A549 (cell line): Measurements from ENCODE around the gene LARP1B. TPM values are rescaled to one million over a fixed set of nuclear protein-coding genes. Genes with fewer than 3 reads are reported as not detected.
"Not testable (repeated sequence)": the region's sequence is repeated elsewhere in the genome, so short reads cannot be mapped to it uniquely, and the experiment has no call there.

Experiments used
- ATAC-seq, 2 experiments: fragments of 200-7000 bp in 1 of 2; fragments of >200 bp in 1 of 2; cut with Nextera tagmentation in 1 of 2; cut with Tn5 transposase in 1 of 2; 3 replicates each; pipeline versions ENCODE4 v1.8.0 to v1.9.1; 2018 to 2020; ENCODE audit warnings: mild to moderate bottlenecking in 1 of 2, moderate library complexity in 1 of 2
- CTCF ChIA-PET: fragments of 300-600 bp; sonication (Branson Sonifier 250); formaldehyde crosslinking; extraction: SDS; loops from one replicate; lab custom pipeline; 2021; ENCODE audit warnings: antibody characterized with exemption, inconsistent platforms; lab: Yijun Ruan, JAX
- POLR2A ChIA-PET: fragments of 350-600 bp; formaldehyde crosslinking; extraction: SDS; loops from one replicate; lab custom pipeline; 2021; ENCODE audit warnings: antibody characterized with exemption, inconsistent platforms; lab: Yijun Ruan, JAX
- DNase-seq, 2 experiments: peaks; one replicate each; pipeline versions ENCODE4 v3.0.0 to v3.0.0-alpha.2; 2011 to 2016; ENCODE audit warnings: low read depth in 1 of 2, low spot score in 1 of 2
- FAIRE-seq: peaks from 2 replicates; lab custom pipeline; 2011; peaks lifted over from hg19 to GRCh38; lab: Jason Lieb, UNC
- H3K27ac ChIP-seq, 2 experiments: fragments of >200 bp; sonication (Bioruptor Twin); formaldehyde crosslinking; 3 replicates each; pipeline ENCODE4 v1.5.1; 2016 to 2017
- H3K4me1 ChIP-seq: fragments of >200 bp; sonication (Bioruptor Twin); formaldehyde crosslinking; 3 replicates; pipeline ENCODE4 v1.6.1; 2016
- H3K4me2 ChIP-seq: fragments of >200 bp; sonication (Bioruptor Twin); formaldehyde crosslinking; 3 replicates; pipeline ENCODE4 v1.6.1; 2016
- H3K4me3 ChIP-seq: fragments of >200 bp; sonication (Bioruptor Twin); formaldehyde crosslinking; 3 replicates; pipeline ENCODE4 v1.5.1; 2016
- H3K9me3 ChIP-seq: fragments of >200 bp; sonication (Bioruptor Twin); formaldehyde crosslinking; 3 replicates; pipeline ENCODE4 v1.6.1; 2016
- CTCF ChIP-seq: fragments of >200 bp; sonication (Bioruptor Twin); formaldehyde crosslinking; IDR thresholded peaks from 3 replicates; pipeline ENCODE4 v1.5.1; 2016
- EHMT2 ChIP-seq: fragments of 200-600 bp; sonication (generic); IDR thresholded peaks from 2 replicates; pipeline ENCODE4 v1.6.1; 2016; ENCODE audit warnings: antibody characterized with exemption, low read depth, mild to moderate bottlenecking, moderate library complexity
- ELK1 ChIP-seq: fragments of 150-350 bp; IDR thresholded peaks from 2 replicates; pipeline ENCODE4 v1.6.1; 2014; ENCODE audit warnings: low read depth, mild to moderate bottlenecking, low read length
- FOSB ChIP-seq: fragments of 250-450 bp; sonication (Bioruptor Pico); IDR thresholded peaks from 2 replicates; pipeline ENCODE4 v1.5.0; 2020; ENCODE audit warnings: mild to moderate bottlenecking, moderate library complexity
- MAX ChIP-seq: IDR thresholded peaks from 2 replicates; pipeline ENCODE4 v1.6.1; 2012
- POLR2AphosphoS2 ChIP-seq: conservative IDR thresholded peaks from 2 replicates; pipeline ENCODE4 v1.6.1; 2012; ENCODE audit warnings: low read length, improper control_type of control experiment, inconsistent platforms
- RAD21 ChIP-seq, 2 experiments: fragments of >200 bp in 1 of 2; sonication (Bioruptor Twin) in 1 of 2; formaldehyde crosslinking in 1 of 2; IDR thresholded peaks in 1 of 2; conservative IDR thresholded peaks in 1 of 2; 2 replicates in 1 of 2; 3 replicates in 1 of 2; pipeline ENCODE4 v1.6.1; 2012 to 2018; ENCODE audit warnings: inconsistent platforms in 1 of 2
- TFCP2L1 ChIP-seq: fragments of 250-450 bp; sonication (Bioruptor Pico); IDR thresholded peaks from 2 replicates; pipeline ENCODE4 v1.5.0; 2021; ENCODE audit warnings: mild to moderate bottlenecking
- ZC3H11A ChIP-seq: fragments of 450-650 bp; IDR thresholded peaks from 2 replicates; pipeline ENCODE4 v1.6.1; 2014; ENCODE audit warnings: antibody characterized with exemption, mild to moderate bottlenecking
- WGBS: methylation state at CpG from one replicate; pipeline ENCODE4 v1.1.6; 2017; ENCODE audit errors: missing lambda C conversion rate; 5-methylcytosine and 5-hydroxymethylcytosine counted together
- polyA plus RNA-seq, 4 experiments: library from polyadenylated mRNA; depleted of rRNA in 3 of 4; stranded (reverse); fragments of >200 nt; fragmentation: RNase III in 1 of 4; extraction: RNeasy Plus Mini Kit Qiagen cat#74134 plus additional on column Dnase treatment in 1 of 4; gene quantifications; 2 replicates in 3 of 4; 3 replicates in 1 of 4; pipeline ENCODE4 v1.2.3, GENCODE V29; 2011 to 2017

LARP1B gene
- polyA plus RNA-seq, 2 of the 4 experiments (the other 2 are of a cell fraction), result 8.6 to 25.6 TPM

GRCh38 chr4:128031756-128032384 is 29.2 kb upstream of the LARP1B start:
- CTCF ChIA-PET, result interaction anchor here (0.7 kb wide), 1 partner anchor 132 kb away, joined by 3 read pairs; no protein-coding TSS in a partner anchor
- H3K9me3 ChIP-seq, result no peaks in the 10 kb centered on the region
- TF ChIP-seq ELK1 (no peak), FOSB (CRISPR knock-in tag) (no peak), EHMT2 (no peak), TFCP2L1 (no peak), ZC3H11A (no peak), MAX (no peak)
- ATAC-seq, result no peak
- H3K4me2 ChIP-seq, result no peak overlapping the region
- H3K4me3 ChIP-seq, result no peak overlapping the region
- no peaks in the 10 kb centered on the region for H3K4me1 ChIP-seq
- no peak overlapping the region for H3K27ac ChIP-seq
- DNase-seq, result no peak
- POLR2A ChIA-PET, result no interaction called here
- WGBS, result 65% methylated on average over 3 of the region's 3 CpGs
- FAIRE-seq, result no peak

- Histone ChIP-seq H3K27ac (no peak overlapping the region), H3K9me3 (no peaks in the 10 kb centered on the region), H3K4me1 (no peaks in the 10 kb centered on the region), H3K4me3 (no peak overlapping the region), H3K4me2 (no peak overlapping the region)
- ChIA-PET CTCF (no interaction called here), POLR2A (no interaction called here)
- WGBS, result 83% methylated on average over 1 of the region's 1 CpG
- ATAC-seq (no peak), FAIRE-seq (no peak), DNase-seq (no peak)
- no peak for TF ChIP-seq POLR2AphosphoS2
These were observed 21.5 kb upstream of the LARP1B start for GRCh38 chr4:128039568-128039967.

GRCh38 chr4:128047019-128047418 is 14.1 kb upstream of the LARP1B start:
- POLR2A ChIA-PET, FAIRE-seq, ATAC-seq, H3K9me3 ChIP-seq, DNase-seq, H3K27ac ChIP-seq, CTCF ChIA-PET, H3K4me2 ChIP-seq, H3K4me1 ChIP-seq, H3K4me3 ChIP-seq: not testable (repeated sequence)
- 86% methylated on average over 9 of the region's 9 CpGs for WGBS

GRCh38 chr4:128047514-128047913 is 13.6 kb upstream of the LARP1B start:
- not testable (repeated sequence) for ATAC-seq
- no CpG with 5 or more reads among the region's 34 CpGs for WGBS

GRCh38 chr4:128051229-128051628 is 9.9 kb upstream of the LARP1B start:
- CTCF ChIA-PET, result interaction anchor here (0.8 kb wide), 1 partner anchor 90 kb away, joined by 3 read pairs; no protein-coding TSS in a partner anchor
- POLR2A ChIA-PET, result interaction anchor here (1.1 kb wide), 1 partner anchor 10 kb away, joined by 4 read pairs; the partner anchor contains the start of gene LARP1B
- H3K27ac ChIP-seq, H3K4me2 ChIP-seq, FAIRE-seq, H3K4me1 ChIP-seq, ATAC-seq, H3K4me3 ChIP-seq, H3K9me3 ChIP-seq: not testable (repeated sequence)
- peak; percentile 32 to 37; a peak in 3 of 5 replicates for TF ChIP-seq RAD21 (conservative IDR thresholded peaks at IDR 0.05 in 1 of 2, IDR thresholded peaks at IDR 0.05 in 1 of 2)
- TF ChIP-seq CTCF, result 0 out of 3 replicates have a peak, but pooled peaks have one; percentile 15
- WGBS, result 60% methylated on average over 6 of the region's 10 CpGs
- peak in 1 of 2 experiments; percentile 19 for DNase-seq

More at GRCh38 chr4:128047514-128047913, 13.6 kb upstream of the LARP1B start:
- H3K27ac ChIP-seq, H3K4me2 ChIP-seq, POLR2A ChIA-PET, DNase-seq, H3K4me1 ChIP-seq, H3K9me3 ChIP-seq, FAIRE-seq, H3K4me3 ChIP-seq, CTCF ChIA-PET: not testable (repeated sequence)

- POLR2A ChIA-PET, H3K4me1 ChIP-seq, ATAC-seq, H3K4me3 ChIP-seq, CTCF ChIA-PET, DNase-seq, FAIRE-seq, H3K9me3 ChIP-seq, H3K4me2 ChIP-seq, H3K27ac ChIP-seq: not testable (repeated sequence)
- 89% methylated on average over 9 of the region's 9 CpGs for WGBS
These were observed 6.2 kb upstream of the LARP1B start for GRCh38 chr4:128054907-128055306.
